Stimulated activated CD8-positive, alpha-beta memory T cell treated with anti-CD3 and anti-CD28 coated beads, Interleukin-15, amount 100 ng/mL, for 1 hour (primary cell): ENCODE data around the gene MYO5A.
"Not testable (repeated sequence)": the region's sequence is repeated elsewhere in the genome, so short reads cannot be mapped to it uniquely, and the experiment has no call there.

Experiments
- DNase-seq: peaks from one replicate; pipeline ENCODE4 v3.0.0-alpha.2; 2020; ENCODE audit warnings: low read depth

MYO5A gene

DNA sequence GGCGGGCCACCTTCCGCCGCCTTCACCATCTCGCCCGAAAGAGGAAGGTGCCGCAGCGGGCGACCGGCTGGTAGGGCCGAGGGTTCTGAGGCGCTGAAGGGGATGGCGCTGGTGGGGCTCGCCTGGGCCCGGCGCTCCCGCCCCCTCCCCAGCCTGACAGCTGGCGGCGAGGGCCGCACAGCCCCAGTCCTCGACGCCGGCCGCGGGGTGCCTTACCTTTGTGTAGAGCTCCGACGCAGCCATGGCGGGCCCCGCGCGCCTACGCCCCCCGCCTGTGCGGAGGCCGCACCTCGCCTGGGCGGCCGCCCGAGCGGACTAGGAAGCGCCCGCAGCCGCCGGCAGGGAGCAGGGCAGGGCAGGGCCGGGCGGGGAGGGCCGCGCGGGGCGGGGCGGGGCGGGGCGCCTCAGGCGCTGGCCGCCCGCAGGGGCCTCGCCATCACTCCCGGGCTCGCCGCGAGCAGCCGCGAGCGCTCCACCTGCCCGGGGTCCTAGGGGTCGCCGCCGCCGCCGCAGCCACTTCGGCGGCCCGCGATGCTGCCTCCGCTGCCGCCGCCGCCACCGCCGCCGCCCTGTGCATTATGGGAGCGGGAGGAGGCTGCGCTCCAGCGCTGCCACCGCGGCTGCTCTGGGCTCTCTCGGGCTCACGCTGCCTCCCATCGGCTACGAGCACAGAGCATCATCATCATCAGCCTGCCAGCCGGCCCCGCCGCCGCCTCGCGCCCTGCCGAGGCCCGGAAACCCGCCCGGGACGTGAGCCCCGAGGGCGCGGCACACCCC lies at the start of gene MYO5A:
TSS of gene MYO5A (minus strand) at position 317 of the 777 bp plus-strand sequence. CDS start at position 243, 74 bp downstream.
- DNase-seq, result peak; percentile 43

DNA sequence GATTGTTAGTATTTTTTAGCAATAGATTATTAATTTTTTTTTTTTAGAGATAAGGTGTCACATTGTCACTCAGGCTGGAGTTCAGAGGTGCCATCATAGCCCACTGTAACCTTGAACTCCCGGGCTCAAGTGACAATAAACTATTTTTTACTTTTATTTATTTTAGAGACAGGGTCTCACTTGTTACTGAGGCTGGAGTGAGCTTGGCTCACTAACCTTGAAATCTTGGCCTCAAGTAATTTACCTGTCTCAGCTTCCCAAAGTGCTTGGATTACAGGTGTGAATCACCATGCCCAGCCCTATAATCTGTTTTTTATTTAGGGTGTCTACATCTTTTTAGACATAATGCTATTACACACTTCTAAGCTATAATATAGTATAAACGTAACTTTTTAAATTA lies 48.0 kb upstream of the MYO5A start:
- no peak for DNase-seq

- DNase-seq, result not testable (repeated sequence)
These were observed 46.9 kb upstream of the MYO5A start for GRCh38 chr15:52575573-52575972.

DNA sequence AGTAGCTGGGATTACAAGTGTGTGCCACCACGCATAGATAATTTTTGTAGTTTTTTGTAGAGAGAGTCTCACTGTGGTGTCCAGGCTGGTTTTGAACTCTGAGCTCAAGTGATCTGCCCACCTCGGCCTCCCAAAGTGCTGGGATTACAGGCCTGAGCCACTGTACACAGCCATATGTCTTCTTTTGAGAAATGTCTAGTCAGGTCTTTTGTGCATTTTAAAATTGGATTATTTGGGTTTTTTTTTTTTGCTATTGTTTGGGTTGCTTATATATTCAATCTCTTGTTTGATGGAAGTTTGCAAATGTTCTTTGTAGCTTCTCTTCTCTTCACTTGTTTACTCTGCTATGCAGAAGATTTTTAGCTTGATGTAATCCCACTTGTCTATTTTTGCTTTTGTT lies 46.4 kb upstream of the MYO5A start:
- DNase-seq, result no peak

- not testable (repeated sequence) for DNase-seq
These were observed 45.9 kb upstream of the MYO5A start for GRCh38 chr15:52574623-52575022.

- peak; percentile 52 for DNase-seq
These were observed 40.2 kb upstream of the MYO5A start, which contains the start of gene ARPP19 for GRCh38 chr15:52568601-52569585. Gene ARPP19 (minus strand): TSS chr15:52569030. CDS start chr15:52568892, 138 bp downstream.

GRCh38 chr15:52567871-52568600 lies 39.4 kb upstream of the MYO5A start:
- DNase-seq, result peak; percentile 11

DNA sequence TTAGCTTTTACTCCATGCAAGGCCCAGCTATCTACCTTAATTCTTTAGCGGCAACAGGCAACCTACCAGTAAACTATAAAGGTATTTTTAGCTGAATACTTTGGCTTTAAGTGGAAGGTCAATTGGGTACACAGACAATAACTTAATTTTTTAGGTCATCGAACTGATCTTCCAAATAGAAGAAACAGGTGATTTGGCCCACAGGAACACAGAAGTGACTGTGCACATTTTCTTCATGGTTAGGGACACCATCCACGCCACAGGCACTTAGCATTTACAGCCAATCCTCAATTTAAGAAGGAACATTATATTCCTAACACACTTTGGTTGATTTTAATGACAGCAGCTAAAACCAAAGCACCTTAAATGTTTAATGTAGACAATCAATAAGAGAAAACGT lies 38.2 kb upstream of the MYO5A start:
- no peak for DNase-seq

DNA sequence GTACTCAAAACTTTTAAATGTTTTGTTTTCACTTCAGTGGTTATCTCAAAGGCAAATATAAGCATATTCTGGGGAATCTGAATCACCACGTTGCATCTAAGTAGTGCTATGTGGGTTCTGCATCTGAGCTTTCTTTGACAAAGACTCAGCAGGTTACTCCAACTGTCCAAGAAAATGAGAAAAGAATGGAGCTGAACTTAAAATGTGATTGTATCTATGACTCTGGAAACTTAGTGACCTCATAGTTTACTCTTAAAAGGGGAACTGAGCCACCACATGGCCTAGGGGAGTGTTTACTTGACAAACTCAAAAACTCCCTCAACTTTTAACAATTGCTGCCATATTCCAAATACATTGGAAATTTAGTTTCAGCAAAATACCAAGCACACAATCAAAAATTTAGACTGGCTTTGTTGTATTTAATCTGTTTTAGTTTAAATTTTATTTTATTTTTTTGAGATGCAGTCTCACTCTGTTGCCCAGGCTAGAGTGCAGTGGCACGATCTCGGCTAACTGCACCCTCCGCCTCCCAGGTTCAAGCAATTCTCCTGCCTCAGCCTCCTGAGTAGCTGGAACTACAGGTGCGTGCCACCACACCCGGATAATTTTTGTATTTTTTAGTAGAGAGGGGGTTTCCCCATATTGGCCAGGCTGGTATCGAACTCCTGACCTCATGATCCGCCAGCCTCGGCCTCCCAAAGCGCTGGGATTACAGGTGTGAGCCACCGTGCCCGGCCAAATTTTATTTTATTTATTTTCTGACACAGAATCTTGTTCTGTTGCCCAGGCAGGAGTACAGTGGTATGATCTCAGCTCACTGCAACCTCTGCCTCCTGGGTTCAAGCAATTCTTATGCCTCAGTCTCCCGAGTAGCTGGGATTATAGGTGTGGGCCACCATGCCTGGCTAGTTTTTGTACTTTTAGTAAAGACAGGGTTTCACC lies 37.0 kb upstream of the MYO5A start:
- not testable (repeated sequence) for DNase-seq

GRCh38 chr15:52563501-52564060 lies 34.9 kb upstream of the MYO5A start:
- no peak for DNase-seq

DNA sequence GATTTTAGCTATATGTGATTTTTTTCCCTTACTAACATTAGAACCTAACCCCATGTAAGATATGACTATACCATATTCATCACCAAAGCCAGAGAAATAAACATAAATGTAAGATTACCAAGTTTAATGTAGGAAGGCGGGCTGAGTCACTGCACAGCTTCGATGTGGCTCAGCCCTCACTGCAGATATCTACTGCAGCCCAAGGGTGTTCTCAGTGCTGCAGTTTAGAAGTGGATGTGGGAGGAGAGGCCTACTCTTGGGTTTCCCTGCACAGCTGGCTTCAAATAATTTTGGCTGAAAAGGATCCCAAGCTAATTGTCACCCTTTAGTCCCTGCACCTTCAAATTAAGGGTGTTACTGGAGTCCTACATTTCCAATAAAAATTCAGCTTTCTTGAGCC lies 30.9 kb upstream of the MYO5A start:
- DNase-seq, result no peak

- no peak for DNase-seq
These were observed 30.3 kb upstream of the MYO5A start for GRCh38 chr15:52559022-52559421.

DNA sequence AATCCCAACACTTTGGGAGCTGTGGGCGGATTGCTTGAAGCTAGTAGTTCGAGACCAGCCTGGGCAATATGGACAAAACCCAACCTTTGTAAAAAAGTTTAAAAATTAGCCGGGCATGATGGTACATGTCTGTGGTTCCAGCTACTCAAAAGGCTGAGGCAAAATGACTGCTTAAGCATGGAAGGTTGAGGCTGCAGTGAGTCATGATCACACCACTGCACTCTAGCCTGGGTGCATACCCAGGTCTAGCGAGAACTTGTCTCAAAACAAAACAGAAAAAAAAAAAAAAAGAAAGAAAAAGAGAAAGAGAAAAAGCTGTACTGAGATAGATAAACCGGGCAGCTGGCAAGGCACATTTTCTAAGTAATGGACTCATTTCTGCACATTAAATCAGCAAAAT lies 29.5 kb upstream of the MYO5A start:
- no peak for DNase-seq

- no peak for DNase-seq
These were observed 28.6 kb upstream of the MYO5A start for GRCh38 chr15:52557274-52557641.

DNA sequence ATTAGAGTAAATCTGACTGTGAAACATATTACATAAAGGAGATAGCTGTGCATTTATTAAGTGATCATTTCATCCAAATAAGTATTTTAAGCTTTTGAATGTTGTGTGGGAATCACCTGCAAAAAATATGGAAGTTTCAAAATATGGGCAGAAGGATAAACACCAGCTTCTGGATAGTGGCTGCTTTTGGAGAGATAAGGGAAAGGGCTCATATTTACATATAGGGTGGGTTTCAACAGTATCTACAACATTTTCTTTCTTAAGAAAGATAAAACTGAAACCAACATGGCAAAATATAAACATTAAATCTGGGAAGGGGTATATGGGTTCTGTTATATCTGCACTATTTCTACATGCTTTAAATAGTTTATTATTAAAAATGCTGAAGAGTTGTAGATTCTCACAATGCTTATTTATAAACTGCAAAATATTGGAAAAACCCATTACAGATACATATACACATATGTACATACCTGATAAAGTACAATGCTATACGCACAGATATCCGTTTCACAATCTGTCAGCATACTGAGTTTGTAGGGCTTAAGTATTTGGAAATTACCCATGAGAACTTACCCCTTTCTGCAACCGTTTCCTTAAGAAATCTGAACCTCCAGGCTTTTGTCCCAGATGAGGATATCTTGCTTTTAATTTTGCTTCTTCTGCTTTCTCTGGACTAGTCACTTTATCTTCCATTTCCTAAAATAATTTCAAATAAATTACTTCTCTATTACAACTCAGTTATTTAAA lies 28.0 kb upstream of the MYO5A start:
- no peak for DNase-seq

DNA sequence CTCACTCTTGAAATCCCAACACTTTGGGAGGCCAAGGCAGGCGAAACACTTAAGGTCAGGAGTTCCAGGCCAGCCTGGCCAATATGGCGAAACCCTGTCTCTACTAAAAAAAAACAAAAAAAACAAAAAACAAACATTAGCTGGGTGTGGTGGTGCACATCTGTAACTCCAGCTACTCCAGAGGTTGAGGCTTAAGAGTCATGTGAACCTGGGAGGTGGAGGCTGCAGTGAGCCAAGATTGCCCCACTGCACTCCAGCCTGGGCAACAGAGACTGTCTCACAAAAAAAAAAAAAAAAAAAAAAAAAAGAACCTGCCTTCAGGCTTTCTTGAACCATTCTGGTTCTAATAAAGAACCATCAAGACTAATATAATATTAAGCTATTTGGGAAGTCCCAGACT lies 23.6 kb upstream of the MYO5A start:
- no peak for DNase-seq

DNA sequence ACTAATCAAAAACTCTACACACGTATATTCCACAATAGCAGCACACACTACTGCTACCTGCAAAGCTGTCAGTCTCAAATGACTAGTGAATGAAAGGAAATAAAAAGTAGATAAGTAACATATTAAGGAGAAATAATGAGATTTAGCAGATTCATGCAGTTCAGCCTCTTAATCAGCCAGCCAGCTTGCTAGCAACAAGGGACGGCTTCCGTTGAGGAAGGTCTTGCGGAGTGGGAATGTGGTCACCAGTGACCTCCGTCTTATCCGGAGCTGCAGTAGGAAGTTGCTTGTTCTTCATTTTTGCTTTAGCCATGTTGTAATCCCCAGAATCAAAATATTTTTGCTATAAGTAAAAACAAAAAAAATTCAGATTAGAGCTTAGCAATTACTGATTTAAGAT lies 23.1 kb upstream of the MYO5A start:
- no peak for DNase-seq

DNA sequence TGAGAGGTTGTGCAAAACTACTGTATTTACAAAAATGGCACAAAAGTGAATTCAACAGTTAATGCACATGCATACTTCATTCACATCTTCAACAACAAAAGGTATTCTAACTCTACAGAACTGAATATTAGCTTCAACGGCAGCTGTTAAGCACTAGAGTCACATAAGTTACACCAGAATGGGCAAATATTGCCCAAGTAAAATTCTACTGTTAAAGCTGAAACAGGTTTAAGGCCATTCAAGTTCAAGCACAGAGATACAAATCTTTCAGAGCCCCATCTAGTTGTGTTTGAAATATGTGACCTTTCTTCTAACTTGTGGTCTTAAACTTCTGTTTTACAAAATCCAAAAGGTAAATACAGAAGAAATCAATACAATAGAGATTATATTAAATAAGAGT lies 22.5 kb upstream of the MYO5A start:
- not testable (repeated sequence) for DNase-seq

- no peak for DNase-seq
These were observed 17.5 kb upstream of the MYO5A start for GRCh38 chr15:52546031-52546751.
